ACHN (cell line): ENCODE measurements around the gene PRSS36.
"Not testable (repeated sequence)": the region's sequence is repeated elsewhere in the genome, so short reads cannot be mapped to it uniquely, and the experiment has no call there.

Experiments
- DNase-seq: peaks from one replicate; pipeline ENCODE4 v3.0.0-alpha.2; 2015
- in situ Hi-C: cut with HindIII; loops from 2 replicates; pipeline ENCODE4 v1.10.0; 2017; ENCODE audit warnings: low sequenced_read_pairs, low pct_ligation_motif_present, low pct_unique_long_range_greater_than_20kb

Gene PRSS36

DNA sequence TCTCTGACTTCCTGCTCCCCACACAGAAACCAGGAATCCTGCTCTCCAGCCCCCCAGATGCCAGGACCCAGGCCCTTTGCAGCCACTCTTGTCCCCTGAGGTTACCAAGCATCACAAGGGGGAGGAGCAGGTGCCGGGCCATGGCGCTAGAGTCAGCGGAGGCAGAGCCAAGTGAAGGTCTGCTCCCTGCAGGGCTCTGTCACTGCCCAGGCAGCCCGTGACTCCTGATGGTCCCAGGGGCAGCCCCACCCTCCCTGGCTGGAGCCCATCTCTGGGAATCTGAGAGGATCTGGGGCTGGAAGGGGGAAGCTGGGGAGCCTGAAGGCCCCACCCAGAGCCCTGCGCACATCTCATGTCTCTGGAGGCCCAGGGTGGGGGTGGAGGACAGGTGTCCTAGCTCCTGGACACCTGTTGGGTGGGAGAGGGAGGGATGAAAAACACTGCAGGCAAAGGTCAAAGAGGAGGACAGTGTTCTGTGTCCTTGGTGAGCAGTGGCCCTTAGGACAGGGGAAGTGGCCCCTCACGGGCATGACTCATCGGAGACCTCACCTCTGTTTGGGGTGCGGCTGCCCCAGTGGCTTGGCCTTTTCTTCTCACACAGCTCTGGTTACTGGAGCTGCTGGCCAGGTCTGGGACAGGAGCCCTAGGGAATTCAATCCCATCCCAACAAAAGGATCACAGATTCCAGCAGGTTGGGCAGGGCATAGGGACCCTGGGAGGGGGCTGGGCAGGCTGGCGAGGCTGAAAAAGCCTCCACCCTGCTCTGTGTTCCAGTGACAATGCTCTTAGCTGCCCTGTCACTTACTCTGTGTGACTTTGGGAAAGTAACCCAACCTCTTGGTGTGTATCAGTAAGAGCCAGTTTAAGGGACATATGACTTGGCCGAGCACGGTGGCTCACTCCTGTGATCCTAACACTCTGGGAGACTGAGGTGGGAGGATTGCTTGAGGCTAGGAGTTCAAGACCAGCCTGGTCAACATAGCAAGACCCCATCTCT is at the start of gene PRSS36:
TSS of gene PRSS36 (minus strand) at position 173 of the 997 bp plus-strand sequence. CDS start at position 142, 31 bp downstream.
- in situ Hi-C loops, result no loop called here
- DNase-seq, result no peak

DNA sequence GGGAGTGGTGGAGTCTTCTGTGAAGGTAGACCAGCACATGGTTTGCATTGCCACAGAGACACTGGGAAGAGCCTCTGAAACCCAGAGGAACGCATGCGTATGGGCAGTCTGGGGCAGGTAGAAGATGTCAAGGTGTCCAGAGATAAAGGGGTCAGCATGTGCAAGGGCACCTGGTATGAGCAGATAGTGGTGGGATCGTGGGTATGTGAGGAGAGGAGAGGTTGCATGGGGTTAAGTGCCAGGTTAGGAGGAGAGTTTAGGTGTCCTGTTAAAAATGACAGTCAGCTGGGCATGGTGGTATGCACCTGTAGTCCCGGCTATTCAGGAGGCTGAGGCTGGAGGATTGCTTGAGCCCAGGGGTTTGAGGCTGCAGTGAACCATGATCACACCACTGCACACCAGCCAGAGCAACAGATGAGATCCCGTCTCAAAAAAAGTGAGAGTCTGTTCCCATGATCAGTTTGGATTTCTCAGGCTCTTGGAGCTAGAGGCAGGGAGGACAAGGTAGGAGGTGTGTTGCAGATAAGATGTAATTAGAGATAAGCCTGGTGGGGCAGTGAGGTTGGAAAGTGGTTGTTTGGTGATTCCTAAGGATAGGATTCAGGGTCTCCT is 49.7 kb upstream of the PRSS36 start:
- no peak for DNase-seq
- in situ Hi-C loops, result no loop called here

DNA sequence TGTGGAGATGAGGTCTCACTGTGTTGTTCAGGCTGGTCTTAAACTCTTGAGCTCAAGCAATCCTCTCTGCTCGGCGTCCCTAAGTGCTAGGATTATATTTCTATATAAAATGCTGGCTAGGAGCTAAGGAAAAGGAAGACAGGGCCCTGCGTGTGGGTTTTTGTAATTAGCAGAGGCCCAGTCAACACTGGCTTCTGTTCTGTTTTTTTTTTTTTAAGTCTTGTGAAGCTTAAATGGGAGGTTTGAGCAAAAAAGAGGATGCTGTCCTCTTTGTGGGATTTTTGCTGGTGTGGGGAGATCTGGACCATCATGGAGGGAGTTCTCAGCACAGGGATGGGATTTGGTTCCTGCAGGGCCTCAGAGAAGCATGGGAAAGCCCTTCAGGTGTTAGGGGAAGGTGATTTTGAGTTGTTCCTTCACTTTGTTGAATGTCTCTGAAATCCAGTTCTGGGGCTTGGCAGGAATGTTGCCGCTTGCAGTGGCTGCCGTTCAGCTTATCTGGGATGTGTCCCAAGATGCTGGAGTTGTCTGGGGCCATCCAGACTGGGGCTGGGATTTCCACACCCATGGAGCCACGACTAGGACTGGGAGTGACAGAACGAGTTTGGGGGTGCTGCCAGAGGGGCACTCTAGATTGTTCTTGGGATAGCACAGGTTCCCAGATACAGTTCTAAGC is 48.5 kb upstream of the PRSS36 start:
- in situ Hi-C loops, result no loop called here
- no peak for DNase-seq

DNA sequence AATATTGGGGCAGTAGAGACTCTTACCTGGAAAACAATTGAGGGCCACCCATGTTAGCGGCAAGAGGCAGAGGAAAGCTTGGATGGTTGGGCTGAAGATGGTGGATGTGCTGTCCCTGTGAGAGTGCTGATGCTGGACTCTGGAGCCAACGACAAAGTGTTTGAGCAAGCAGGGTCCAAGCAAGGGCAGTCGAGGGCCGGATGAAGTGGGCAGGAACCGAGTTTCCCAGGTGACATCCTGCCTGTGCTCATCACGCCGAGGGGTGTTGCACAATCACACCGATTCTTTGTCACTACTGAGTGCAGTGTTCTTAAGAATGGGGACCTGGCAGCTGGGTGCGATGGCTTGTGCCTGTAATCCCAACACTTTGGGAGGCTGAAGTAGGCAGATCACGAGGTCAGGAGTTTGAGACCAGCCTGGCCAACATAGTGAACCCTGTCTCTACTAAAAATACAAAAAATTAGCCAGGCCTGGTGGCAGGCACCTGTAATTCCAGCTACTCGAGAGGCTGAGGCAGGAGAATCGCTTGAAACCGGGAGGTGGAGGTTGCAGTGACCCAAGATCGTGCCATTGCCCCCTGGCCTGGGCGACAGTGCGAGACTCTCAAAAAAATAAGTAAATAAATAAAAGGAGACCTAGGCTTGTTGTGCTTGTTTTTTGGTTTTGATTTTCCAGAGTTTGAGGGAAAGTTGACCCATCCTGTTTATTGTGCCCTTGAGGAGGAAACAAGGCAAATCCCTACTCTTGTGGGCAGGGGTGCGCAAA is 46.6 kb upstream of the PRSS36 start:
- DNase-seq, result no peak
- in situ Hi-C loops, result no loop called here

DNA sequence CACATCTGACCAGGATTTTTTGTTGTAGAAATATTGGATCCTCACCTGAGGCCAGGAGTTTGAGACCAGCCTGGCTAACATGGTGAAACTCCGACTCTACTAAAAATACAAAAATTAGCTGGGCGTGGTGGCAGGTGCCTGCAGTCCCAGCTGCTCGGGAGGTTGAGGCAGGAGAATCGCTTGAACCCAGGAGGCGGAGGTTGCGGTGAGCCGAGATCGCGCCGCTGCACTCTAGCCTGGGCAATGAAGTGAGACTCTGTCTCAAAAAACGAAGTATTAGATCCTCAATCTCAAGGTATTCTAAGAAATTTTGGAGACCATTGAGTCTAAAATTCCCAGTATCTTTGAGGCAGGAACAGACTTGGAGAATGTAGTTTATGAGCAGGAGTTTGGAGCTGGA is 46.0 kb upstream of the PRSS36 start:
- in situ Hi-C loops, result not testable (repeated sequence)

DNA sequence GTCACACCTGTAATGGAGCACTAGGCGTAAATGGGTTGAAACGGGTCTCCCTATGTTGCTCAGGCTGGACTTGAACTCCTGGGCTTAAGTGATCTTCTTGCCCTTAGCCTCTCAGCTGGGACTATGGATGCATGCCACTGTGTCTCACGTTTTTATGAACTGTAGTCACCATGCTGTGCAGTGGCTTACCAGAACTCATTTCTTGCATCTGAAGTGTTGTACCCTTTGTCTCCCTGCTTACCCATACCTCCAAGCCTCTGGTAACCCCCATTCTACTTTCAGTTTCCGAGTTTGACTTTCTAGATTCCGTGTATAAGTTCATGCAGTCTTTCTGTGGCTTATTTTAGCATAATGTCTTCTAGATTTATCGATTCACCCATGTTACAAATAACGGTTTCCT is 45.0 kb upstream of the PRSS36 start:
- in situ Hi-C loops, result no loop called here

More for the DNA sequence above, 46.0 kb upstream of the PRSS36 start:
- DNase-seq, result not testable (repeated sequence)

DNA sequence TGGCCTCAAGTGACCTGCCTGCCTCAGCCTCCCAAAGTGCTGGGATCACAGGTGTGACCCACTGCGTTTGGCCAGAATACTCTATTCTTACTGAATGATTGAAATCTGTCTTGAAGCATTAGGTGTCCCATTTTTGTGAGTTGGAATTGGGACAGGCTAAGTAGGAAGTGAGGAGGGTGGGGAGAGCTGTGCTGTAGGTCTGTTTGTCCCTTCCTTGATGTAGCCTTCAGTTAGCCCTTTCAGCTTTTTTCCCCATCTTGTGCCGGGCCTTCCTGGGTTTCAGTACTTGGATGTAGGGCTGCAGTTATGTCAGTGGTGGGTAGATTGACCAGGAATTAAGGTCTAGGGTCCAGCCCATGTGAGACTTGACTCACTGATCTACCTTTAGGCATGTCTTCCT is 44.0 kb upstream of the PRSS36 start:
- in situ Hi-C loops, result no loop called here
- DNase-seq, result no peak

More for the DNA sequence above, 45.0 kb upstream of the PRSS36 start:
- DNase-seq, result no peak

DNA sequence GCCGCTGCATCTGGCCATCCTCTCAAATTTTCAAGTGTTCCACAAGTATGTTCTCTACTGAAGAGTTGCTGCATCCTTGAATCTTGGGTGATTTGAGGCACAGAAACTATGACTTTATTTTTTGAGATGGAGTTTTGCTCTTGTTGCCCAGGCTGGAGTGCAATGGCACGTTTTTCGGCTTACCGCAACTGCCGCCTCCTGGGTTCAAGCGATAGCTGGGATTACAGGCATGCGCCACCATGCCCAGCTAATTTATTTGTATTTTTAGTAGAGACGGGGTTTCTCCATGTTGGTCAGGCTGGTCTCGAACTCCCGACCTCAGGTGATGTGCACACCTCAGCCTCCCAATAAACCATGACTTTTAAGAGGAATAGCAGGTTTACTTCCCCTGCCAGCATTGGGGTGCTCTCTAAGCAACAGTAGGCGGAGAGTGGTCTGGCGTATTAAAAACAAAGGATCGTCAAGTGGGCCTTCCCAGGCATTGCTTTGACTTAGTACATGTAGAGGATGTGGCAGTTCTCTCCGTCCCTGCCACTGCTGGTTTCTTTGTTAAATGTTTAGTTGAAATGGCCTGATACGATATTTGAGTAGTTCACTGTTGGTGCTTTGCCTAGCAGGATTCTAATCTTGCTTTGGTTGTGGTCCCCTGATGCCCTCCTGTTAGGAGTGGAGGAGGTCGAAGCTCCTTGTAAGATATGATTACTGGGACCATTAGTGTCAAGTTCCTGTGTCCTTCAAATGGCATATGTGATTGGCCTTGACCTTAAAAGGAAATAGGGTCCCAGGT is 43.2 kb upstream of the PRSS36 start:
- in situ Hi-C loops, result no loop called here
- DNase-seq, result no peak

DNA sequence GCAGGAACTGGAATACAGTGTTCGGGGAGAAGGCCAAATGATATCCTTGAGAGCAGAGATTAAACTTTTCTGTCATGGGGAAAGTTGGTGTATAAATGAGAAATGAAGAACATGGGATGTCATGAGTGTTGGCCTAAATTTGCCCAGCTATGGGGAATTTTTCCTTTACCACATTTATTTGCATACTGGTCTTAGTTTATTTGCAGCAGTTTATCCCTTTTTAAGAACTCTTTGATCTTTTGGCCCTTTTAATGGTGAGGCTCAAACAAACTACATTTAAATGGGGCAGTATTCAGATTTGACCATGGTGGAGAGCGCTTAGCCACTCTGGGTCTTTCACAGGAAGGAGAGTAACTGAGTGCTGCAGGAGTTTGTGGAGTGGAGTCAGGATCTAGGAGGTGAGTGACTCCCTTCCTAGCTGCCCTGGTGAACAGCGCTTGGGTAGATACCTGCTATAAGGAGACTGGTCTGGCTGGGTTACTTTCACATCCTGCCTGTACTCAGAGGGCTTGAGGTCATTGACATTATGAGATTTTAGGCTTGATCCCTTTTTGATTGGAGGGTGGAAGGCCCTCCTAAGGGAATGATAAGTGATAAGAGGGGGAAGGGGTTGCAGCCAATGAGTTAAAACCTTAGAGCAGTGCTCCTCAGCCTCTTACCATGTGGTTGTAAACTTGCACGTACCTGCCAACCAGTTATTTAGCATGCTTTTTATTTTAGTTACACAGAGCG is 42.0 kb upstream of the PRSS36 start:
- in situ Hi-C loops, result no loop called here
- DNase-seq, result no peak

DNA sequence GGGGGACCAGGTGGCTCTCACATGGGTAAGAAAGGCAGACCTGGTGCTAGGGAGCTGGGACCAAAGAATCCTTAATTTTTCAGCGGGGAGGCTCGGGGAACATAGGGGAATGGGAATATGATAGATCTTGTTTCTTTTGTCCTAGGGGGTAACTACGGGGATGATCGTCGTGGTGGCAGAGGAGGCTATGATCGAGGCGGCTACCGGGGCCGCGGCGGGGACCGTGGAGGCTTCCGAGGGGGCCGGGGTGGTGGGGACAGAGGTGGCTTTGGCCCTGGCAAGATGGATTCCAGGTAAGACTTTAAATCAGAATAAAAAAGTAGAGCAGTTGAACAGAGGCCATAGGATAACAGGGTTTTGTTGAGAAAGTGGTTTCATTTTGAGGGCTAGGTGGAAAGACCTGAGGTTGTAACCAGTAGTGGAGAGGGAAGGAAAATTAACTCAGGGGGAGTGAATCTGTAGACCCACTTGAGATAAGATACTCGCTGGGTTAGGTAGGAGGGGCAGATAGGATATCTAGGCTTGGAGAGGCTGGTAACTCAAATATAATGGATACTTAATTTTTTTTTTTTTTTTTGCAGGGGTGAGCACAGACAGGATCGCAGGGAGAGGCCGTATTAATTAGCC is 41.1 kb upstream of the PRSS36 start:
- in situ Hi-C loops, result no loop called here
- no peak for DNase-seq

DNA sequence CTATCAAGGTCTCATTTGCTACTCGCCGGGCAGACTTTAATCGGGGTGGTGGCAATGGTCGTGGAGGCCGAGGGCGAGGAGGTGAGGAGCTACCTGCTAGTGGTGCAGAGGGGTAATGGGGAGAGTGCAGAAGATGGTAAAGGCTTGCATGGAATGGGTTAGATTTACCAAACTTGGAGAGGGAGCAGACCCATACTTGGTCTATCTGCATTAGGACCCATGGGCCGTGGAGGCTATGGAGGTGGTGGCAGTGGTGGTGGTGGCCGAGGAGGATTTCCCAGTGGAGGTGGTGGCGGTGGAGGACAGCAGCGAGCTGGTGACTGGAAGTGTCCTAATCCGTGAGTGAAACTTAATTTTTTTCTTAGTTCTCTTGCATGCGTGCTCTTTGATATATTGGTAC is 40.2 kb upstream of the PRSS36 start:
- no peak for DNase-seq
- in situ Hi-C loops, result no loop called here

DNA sequence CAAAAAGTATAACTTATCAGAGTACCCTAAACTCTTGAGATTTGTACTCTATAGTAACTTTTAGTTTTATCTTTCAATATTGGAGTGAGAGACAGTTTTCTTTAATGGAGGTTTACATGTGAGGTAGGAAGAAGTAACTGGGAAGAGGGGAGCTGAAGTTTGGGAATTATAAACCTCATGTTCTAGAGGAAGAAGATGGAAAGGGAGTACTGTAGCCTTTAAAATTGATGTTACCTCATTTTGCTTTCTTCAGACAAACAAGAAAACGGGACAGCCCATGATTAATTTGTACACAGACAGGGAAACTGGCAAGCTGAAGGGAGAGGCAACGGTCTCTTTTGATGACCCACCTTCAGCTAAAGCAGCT is 39.5 kb upstream of the PRSS36 start:
- no peak for DNase-seq
- in situ Hi-C loops, result no loop called here

DNA sequence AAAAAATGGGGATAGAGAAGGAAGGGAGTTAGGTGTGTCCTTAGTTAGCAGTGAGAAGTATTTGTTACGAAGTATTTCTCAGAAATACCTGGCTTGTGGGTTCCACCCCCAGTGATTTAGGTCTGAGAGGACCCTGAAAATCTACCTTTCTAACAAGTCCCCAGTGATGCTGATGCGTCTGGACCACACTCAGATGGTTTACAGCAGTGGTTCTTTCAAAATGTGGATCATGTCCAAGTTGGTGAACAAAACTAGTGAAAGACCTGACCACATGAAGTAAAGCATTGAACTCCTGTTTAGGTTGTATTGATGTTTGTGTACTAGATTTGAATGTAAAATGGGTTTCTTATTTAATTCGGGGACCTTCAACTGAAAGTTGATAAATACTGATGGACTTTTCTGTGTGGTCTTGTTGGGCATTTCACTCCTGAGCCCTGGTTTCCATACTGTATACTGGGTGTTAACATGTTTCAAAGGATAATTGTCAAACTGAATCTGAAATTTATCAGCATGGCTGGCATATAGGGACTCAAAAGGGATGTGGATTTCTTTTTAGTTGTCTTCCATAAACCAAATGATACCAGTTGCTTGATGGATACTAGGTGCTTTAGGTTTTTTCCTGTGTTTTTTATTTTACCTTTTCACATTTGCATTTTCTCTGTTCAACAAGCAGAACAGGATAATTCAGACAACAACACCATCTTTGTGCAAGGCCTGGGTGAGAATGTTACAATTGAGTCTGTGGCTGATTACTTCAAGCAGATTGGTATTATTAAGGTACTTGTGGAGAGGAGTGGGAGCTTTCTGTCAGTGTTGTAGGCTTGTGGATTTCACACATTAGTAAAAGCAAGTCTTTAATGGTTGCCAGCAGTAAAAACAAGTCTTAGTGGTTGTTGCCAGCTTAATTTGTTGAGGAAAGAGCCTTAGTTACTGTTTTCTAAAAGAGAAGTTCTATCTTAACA is 38.9 kb upstream of the PRSS36 start:
- in situ Hi-C loops, result no loop called here
- DNase-seq, result no peak

DNA sequence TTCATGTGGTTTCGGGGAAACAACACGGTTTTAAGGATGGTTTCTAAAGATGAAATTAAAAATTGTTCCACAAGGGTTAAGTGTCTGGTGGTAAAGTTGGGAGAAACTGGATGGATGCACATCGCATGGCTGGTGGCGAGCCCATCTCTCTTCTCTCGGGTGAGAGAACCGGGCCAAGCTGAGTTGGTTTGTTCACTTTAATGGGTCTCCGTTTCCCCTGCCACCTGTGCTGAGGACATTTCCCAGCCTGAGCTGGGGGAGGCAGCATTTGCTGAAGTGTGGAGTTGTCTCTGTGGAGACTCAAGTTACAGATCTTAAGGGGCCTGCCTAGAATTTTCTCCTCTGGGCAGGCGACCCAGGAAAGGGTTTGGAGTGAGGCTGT is 37.9 kb upstream of the PRSS36 start:
- in situ Hi-C loops, result no loop called here
- DNase-seq, result no peak

DNA sequence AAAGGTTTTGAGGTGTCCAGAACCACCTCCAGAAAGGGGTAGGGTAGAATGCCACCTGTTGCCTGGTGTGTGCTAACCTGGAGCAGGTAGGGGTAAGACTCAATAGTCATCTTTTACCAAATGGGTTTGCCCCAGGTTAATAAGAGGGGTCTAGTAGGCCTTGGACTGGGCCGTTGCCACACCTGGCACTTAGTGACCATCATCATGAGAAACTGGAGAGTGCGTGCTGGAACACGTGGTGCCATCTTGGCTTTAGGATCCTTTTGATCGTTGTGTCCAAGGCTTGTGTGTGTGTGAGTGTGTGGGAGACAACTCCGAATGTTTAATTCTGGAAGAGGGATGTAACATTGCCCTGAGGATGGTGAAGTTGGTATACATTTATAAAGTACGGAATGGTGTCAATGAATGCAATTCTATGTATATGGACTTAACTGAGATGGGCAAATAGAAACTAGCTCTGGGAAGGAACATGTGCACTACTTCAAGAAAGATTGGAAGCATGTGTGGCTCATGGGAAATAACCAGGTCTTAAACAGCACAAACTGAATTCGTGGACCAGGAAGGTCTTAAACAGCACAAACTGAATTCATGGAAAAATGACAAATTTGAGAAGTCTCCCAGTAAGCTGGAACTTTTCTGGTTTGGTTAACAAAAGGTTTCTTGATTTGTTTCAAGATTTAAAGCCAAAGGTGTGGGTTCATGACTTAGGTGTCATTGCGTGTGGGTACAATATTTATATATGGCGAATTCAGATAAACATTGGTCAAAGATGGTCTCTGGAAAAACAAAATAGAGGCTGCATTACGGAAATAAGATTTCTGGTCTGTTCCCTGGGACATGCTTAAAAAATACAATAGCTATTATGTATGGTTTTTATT is 37.3 kb upstream of the PRSS36 start:
- no peak for DNase-seq
- in situ Hi-C loops, result no loop called here
